Measurements from ENCODE around the gene E4F1. TPM values are rescaled to one million over a fixed set of nuclear protein-coding genes. Genes with fewer than 3 reads are reported as not detected.

Gene E4F1
- polyA plus RNA-seq, 1 experiment, result 17.6 TPM

- POLR2A ChIA-PET, result interaction anchor here (1.4 kb wide), 1 partner anchor 8 kb away, joined by 4 read pairs; the partner anchor contains the start of gene PGP
- no peaks in the 10 kb centered on the region for H3K27me3 ChIP-seq (ENCODE audit: control insufficient read depth, insufficient read depth, low read length)
- TF ChIP-seq, protein P1, sequence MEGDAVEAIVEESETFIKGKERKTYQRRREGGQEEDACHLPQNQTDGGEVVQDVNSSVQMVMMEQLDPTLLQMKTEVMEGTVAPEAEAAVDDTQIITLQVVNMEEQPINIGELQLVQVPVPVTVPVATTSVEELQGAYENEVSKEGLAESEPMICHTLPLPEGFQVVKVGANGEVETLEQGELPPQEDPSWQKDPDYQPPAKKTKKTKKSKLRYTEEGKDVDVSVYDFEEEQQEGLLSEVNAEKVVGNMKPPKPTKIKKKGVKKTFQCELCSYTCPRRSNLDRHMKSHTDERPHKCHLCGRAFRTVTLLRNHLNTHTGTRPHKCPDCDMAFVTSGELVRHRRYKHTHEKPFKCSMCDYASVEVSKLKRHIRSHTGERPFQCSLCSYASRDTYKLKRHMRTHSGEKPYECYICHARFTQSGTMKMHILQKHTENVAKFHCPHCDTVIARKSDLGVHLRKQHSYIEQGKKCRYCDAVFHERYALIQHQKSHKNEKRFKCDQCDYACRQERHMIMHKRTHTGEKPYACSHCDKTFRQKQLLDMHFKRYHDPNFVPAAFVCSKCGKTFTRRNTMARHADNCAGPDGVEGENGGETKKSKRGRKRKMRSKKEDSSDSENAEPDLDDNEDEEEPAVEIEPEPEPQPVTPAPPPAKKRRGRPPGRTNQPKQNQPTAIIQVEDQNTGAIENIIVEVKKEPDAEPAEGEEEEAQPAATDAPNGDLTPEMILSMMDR (IDR thresholded peaks at IDR 0.05; ENCODE audit: insufficient read depth, low read depth, low read length), result no peak
- no peak for DNase-seq (ENCODE audit: low read depth)
- H3K36me3 ChIP-seq (ENCODE audit: control insufficient read depth, insufficient read depth, low read length), result peaks cover 16% of the 10 kb centered on the region
- peak overlapping the region; percentile 96 for H3K4me3 ChIP-seq (ENCODE audit: low read depth, low read length)
- CTCF ChIA-PET, result no interaction called here
These were observed 17.0 kb upstream of the E4F1 start for GRCh38 chr16:2206420-2206779.

DNA sequence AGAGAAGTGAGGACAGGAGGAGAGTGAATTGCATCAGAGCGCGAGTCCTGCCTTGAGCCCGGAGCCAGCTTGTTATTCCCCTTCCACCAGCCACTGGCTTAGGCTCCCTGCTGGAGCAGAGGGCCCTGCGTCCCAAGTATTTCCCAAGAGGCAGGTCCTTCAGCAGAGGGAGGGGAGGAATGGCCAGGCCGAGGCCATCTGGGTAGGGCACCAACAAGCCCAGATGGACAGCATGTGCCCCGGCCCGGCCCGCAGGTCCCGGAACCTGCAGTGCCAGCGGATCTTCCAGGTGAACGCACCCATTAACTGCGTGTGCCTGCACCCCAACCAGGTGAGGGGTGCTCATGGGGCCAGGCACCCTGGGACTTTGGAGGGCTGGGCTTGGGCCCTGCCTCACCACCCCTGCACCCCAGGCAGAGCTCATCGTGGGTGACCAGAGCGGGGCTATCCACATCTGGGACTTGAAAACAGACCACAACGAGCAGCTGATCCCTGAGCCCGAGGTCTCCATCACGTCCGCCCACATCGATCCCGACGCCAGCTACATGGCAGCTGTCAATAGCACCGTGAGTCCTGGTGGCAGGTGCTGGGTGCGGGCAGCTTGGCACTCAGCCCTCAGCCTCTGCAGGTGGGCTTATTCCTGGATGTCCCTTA, 16.5 kb upstream of the E4F1 start:
- no peaks in the 10 kb centered on the region for H3K27me3 ChIP-seq (ENCODE audit: control insufficient read depth, insufficient read depth, low read length)
- H3K36me3 ChIP-seq (ENCODE audit: control insufficient read depth, insufficient read depth, low read length), result peaks cover 16% of the 10 kb centered on the region
- POLR2A ChIA-PET, result interaction anchor here (1.4 kb wide), 1 partner anchor 7 kb away, joined by 4 read pairs; the partner anchor contains the start of gene PGP
- TF ChIP-seq, protein P1 (IDR thresholded peaks at IDR 0.05; ENCODE audit: insufficient read depth, low read depth, low read length), result no peak
- CTCF ChIA-PET, result no interaction called here
- no peak overlapping the region for H3K4me3 ChIP-seq (ENCODE audit: low read depth, low read length)
- DNase-seq (ENCODE audit: low read depth), result no peak

GRCh38 chr16:2207872-2208271, 15.5 kb upstream of the E4F1 start:
- POLR2A ChIA-PET, result no interaction called here
- no peak overlapping the region for H3K4me3 ChIP-seq (ENCODE audit: low read depth, low read length)
- CTCF ChIA-PET, result no interaction called here

DNA sequence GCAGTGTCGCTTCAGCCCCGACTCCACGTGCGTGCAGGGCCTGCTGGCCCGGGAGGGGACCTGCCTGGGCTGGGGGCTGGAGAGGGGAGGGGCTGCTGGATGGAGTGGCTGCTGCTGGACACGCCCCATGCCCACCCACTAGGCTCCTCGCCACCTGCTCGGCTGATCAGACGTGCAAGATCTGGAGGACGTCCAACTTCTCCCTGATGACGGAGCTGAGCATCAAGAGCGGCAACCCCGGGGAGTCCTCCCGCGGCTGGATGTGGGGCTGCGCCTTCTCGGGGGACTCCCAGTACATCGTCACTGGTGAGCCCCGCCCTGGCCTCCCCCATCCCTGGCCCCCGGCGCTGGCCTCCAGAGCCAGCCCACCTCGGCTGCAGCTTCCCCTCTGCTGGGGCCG, 15.1 kb upstream of the E4F1 start:
- Histone ChIP-seq H3K36me3 (ENCODE audit: control insufficient read depth, insufficient read depth, low read length) (peaks cover 19% of the 10 kb centered on the region), H3K27me3 (ENCODE audit: control insufficient read depth, insufficient read depth, low read length) (no peaks in the 10 kb centered on the region), H3K4me3 (ENCODE audit: low read depth, low read length) (no peak overlapping the region)
- TF ChIP-seq, protein P1 (IDR thresholded peaks at IDR 0.05; ENCODE audit: insufficient read depth, low read depth, low read length), result no peak
- POLR2A ChIA-PET, result no interaction called here
- DNase-seq (ENCODE audit: low read depth), result no peak
- CTCF ChIA-PET, result no interaction called here

More at GRCh38 chr16:2207872-2208271, 15.5 kb upstream of the E4F1 start:
- H3K27me3 ChIP-seq (ENCODE audit: control insufficient read depth, insufficient read depth, low read length), result no peaks in the 10 kb centered on the region
- H3K36me3 ChIP-seq (ENCODE audit: control insufficient read depth, insufficient read depth, low read length), result peaks cover 19% of the 10 kb centered on the region
- no peak for DNase-seq (ENCODE audit: low read depth)
- TF ChIP-seq, protein P1 (IDR thresholded peaks at IDR 0.05; ENCODE audit: insufficient read depth, low read depth, low read length), result no peak

DNA sequence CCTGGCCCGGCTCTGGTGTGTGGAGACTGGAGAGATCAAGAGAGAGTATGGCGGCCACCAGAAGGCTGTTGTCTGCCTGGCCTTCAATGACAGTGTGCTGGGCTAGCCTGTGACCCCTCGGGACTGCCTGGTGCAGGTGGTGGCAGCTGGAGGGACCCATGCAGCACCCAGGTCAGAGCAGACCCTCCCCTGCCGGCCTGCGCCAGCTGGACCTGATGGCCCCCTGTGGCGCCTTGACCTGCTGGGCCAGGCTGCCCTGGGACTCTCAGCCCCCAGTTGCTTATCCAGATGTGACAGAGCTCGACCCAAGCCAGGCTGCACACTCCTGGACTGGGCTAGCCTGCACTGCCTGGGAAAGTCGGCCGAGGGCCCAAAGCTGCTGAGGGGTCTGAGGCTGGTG, 14.6 kb upstream of the E4F1 start:
- DNase-seq (ENCODE audit: low read depth), result no peak
- CTCF ChIA-PET, result no interaction called here
- TF ChIP-seq, protein P1 (IDR thresholded peaks at IDR 0.05; ENCODE audit: insufficient read depth, low read depth, low read length), result no peak
- H3K36me3 ChIP-seq (ENCODE audit: control insufficient read depth, insufficient read depth, low read length), result peaks cover 19% of the 10 kb centered on the region
- no peak overlapping the region for H3K4me3 ChIP-seq (ENCODE audit: low read depth, low read length)
- no peaks in the 10 kb centered on the region for H3K27me3 ChIP-seq (ENCODE audit: control insufficient read depth, insufficient read depth, low read length)
- POLR2A ChIA-PET, result interaction anchor here (0.6 kb wide), 1 partner anchor 15 kb away, joined by 3 read pairs; no protein-coding TSS in a partner anchor
